Measurements from ENCODE around the gene C10orf71.

C10orf71 gene

DNA sequence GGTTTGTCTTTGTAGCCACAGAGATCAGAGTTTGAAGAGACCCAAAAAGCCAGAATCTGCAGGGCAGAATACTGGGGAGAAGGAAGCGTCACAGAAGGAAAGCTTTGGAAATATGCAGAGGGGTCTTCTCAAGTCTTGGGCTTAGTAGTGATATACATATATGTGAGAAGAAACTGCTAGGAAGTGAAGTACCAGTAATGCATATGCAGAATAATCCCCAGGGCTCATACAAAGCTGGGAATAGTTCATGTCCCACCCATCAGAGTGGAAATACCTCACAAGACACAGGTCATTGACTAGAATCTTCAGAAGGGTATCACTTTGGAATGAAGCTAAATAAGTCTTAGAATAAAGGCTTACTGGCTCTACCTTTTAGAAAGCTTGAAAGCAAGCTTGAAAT is 39.6 kb downstream of the C10orf71 start:
- no peaks in the 10 kb centered on the region for H3K79me2 ChIP-seq (ENCODE audit: insufficient read depth, low read length)
- no peaks in the 10 kb centered on the region for H3K36me3 ChIP-seq (ENCODE audit: insufficient read depth, low read length)
- H3K9me3 ChIP-seq (ENCODE audit: low read length), result no peaks in the 10 kb centered on the region
- no peaks in the 10 kb centered on the region for H3K27me3 ChIP-seq (ENCODE audit: insufficient read depth, low read length)
- no peaks in the 10 kb centered on the region for H3F3A ChIP-seq (ENCODE audit: insufficient read depth, low read length)
- H3K9ac ChIP-seq (ENCODE audit: low read length), result no peak overlapping the region
- TF ChIP-seq, protein P1, sequence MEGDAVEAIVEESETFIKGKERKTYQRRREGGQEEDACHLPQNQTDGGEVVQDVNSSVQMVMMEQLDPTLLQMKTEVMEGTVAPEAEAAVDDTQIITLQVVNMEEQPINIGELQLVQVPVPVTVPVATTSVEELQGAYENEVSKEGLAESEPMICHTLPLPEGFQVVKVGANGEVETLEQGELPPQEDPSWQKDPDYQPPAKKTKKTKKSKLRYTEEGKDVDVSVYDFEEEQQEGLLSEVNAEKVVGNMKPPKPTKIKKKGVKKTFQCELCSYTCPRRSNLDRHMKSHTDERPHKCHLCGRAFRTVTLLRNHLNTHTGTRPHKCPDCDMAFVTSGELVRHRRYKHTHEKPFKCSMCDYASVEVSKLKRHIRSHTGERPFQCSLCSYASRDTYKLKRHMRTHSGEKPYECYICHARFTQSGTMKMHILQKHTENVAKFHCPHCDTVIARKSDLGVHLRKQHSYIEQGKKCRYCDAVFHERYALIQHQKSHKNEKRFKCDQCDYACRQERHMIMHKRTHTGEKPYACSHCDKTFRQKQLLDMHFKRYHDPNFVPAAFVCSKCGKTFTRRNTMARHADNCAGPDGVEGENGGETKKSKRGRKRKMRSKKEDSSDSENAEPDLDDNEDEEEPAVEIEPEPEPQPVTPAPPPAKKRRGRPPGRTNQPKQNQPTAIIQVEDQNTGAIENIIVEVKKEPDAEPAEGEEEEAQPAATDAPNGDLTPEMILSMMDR (IDR thresholded peaks at IDR 0.05; ENCODE audit: low read length), result no peak
- TF ChIP-seq EZH2 (IDR thresholded peaks at IDR 0.05; ENCODE audit: borderline replicate concordance, low read length), result no peak
- no peaks in the 10 kb centered on the region for H3K9me2 ChIP-seq (ENCODE audit: low read depth, low read length)
- H3K4me2 ChIP-seq (ENCODE audit: low read length), result no peak overlapping the region
- H3K27ac ChIP-seq (ENCODE audit: low read depth, low read length, poor library complexity, severe bottlenecking), result no peak overlapping the region
- H2AFZ ChIP-seq (ENCODE audit: low read length), result no peak overlapping the region
- H3K4me3 ChIP-seq (ENCODE audit: low read depth, low read length, poor library complexity, severe bottlenecking), result no peak overlapping the region
- H3K4me1 ChIP-seq (ENCODE audit: insufficient read depth, low read length, severe bottlenecking), result no peaks in the 10 kb centered on the region
- H4K20me1 ChIP-seq (ENCODE audit: insufficient read depth, low read length), result no peaks in the 10 kb centered on the region

DNA sequence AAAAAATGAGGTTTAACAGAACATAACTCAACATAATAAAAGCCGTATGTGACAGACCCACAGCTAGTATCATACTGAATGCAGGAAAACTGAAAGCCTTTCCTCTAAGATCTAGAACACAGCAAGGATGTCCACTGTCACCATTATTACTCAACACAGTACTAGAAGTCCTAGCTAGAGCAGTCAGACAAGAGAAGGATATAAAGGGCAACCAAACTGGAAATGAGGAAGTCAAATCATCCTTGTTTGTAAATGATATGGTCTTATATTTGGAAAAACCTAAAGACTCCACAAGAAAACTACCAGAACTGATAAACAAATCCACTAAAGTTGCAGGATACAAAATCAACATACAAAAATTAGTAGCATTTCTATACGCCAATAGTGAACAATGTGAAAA is 45.9 kb downstream of the C10orf71 start:
- H3K36me3 ChIP-seq (ENCODE audit: insufficient read depth, low read length), result no peaks in the 10 kb centered on the region
- H2AFZ ChIP-seq (ENCODE audit: low read length), result no peak overlapping the region
- H3K4me2 ChIP-seq (ENCODE audit: low read length), result no peak overlapping the region
- no peak overlapping the region for H3K27ac ChIP-seq (ENCODE audit: low read depth, low read length, poor library complexity, severe bottlenecking)
- no peaks in the 10 kb centered on the region for H4K20me1 ChIP-seq (ENCODE audit: insufficient read depth, low read length)
- no peaks in the 10 kb centered on the region for H3K4me1 ChIP-seq (ENCODE audit: insufficient read depth, low read length, severe bottlenecking)
- H3K79me2 ChIP-seq (ENCODE audit: insufficient read depth, low read length), result no peaks in the 10 kb centered on the region
- no peaks in the 10 kb centered on the region for H3K9me2 ChIP-seq (ENCODE audit: low read depth, low read length)
- H3K4me3 ChIP-seq (ENCODE audit: low read depth, low read length, poor library complexity, severe bottlenecking), result no peak overlapping the region
- no peaks in the 10 kb centered on the region for H3K9me3 ChIP-seq (ENCODE audit: low read length)
- no peak overlapping the region for H3K9ac ChIP-seq (ENCODE audit: low read length)
- H3F3A ChIP-seq (ENCODE audit: insufficient read depth, low read length), result no peaks in the 10 kb centered on the region
- TF ChIP-seq, protein P1 (IDR thresholded peaks at IDR 0.05; ENCODE audit: low read length), result no peak
- no peak for TF ChIP-seq EZH2 (IDR thresholded peaks at IDR 0.05; ENCODE audit: borderline replicate concordance, low read length)
- no peaks in the 10 kb centered on the region for H3K27me3 ChIP-seq (ENCODE audit: insufficient read depth, low read length)

DNA sequence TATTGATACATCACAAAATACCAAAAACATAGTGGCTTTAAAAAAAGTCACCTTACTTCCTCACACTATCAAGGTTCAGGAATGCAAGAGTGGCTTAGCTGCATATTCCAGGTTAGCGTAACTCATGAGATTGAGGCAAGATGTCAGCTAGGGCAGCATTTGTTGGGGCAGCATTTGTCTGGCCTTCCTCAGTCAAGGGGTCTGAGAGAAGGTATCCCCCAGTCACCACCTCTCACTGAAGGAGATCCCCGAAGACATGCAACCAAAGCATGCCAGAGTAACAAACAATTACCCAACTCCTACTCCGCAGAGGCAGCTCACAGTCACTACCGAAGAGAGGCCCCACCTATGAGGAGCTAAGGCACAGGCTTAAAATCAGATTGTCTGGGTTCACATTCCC is 48.4 kb downstream of the C10orf71 start:
- H4K20me1 ChIP-seq (ENCODE audit: insufficient read depth, low read length), result no peaks in the 10 kb centered on the region
- H3K27me3 ChIP-seq (ENCODE audit: insufficient read depth, low read length), result no peaks in the 10 kb centered on the region
- TF ChIP-seq, protein P1 (IDR thresholded peaks at IDR 0.05; ENCODE audit: low read length), result no peak
- no peak for TF ChIP-seq EZH2 (IDR thresholded peaks at IDR 0.05; ENCODE audit: borderline replicate concordance, low read length)
- H3K4me2 ChIP-seq (ENCODE audit: low read length), result no peak overlapping the region
- H2AFZ ChIP-seq (ENCODE audit: low read length), result no peak overlapping the region
- no peaks in the 10 kb centered on the region for H3K79me2 ChIP-seq (ENCODE audit: insufficient read depth, low read length)
- H3K4me3 ChIP-seq (ENCODE audit: low read depth, low read length, poor library complexity, severe bottlenecking), result no peak overlapping the region
- no peaks in the 10 kb centered on the region for H3F3A ChIP-seq (ENCODE audit: insufficient read depth, low read length)
- no peak overlapping the region for H3K27ac ChIP-seq (ENCODE audit: low read depth, low read length, poor library complexity, severe bottlenecking)
- no peaks in the 10 kb centered on the region for H3K36me3 ChIP-seq (ENCODE audit: insufficient read depth, low read length)
- H3K9ac ChIP-seq (ENCODE audit: low read length), result no peak overlapping the region
- no peaks in the 10 kb centered on the region for H3K9me2 ChIP-seq (ENCODE audit: low read depth, low read length)
- no peaks in the 10 kb centered on the region for H3K9me3 ChIP-seq (ENCODE audit: low read length)
- no peaks in the 10 kb centered on the region for H3K4me1 ChIP-seq (ENCODE audit: insufficient read depth, low read length, severe bottlenecking)

Data from OCI-LY1 (cell line).